Keratinocyte (primary cell): ENCODE results near the gene LENG9. TPM values are rescaled to one million over a fixed set of nuclear protein-coding genes. Genes with fewer than 3 reads are reported as not detected.
"Not testable (repeated sequence)": the region's sequence is repeated elsewhere in the genome, so short reads cannot be mapped to it uniquely, and the experiment has no call there.

ENCODE experiments used
- DNase-seq: peaks from one replicate; pipeline ENCODE4 v3.0.0-alpha.2; 2011; ENCODE audit warnings: low read depth, missing footprints, low spot score
- FAIRE-seq: peaks from 2 replicates; lab custom pipeline; 2011; peaks lifted over from hg19 to GRCh38; lab: Jason Lieb, UNC
- H2AFZ ChIP-seq: 2 replicates; pipeline ENCODE4 v1.6.0; 2012; ENCODE audit warnings: low read length, control low read depth, inconsistent platforms; ENCODE audit not compliant: control insufficient read depth
- H3K27ac ChIP-seq: 2 replicates; pipeline ENCODE4 v1.5.1; 2011; ENCODE audit warnings: low read length; ENCODE audit not compliant: control insufficient read depth, insufficient read depth
- H3K27me3 ChIP-seq: 3 replicates; pipeline ENCODE4 v1.6.0; 2011; ENCODE audit warnings: low read length; ENCODE audit not compliant: control insufficient read depth, insufficient read depth; ENCODE audit errors: extremely low read depth
- H3K36me3 ChIP-seq, 2 experiments: 2 replicates in 1 of 2; 3 replicates in 1 of 2; pipeline ENCODE4 v1.5.1; 2011; ENCODE audit warnings: low read length in 2 of 2, mild to moderate bottlenecking in 1 of 2; ENCODE audit not compliant: control insufficient read depth in 2 of 2, insufficient read depth in 2 of 2; ENCODE audit errors: extremely low read depth in 1 of 2
- H3K4me1 ChIP-seq: 3 replicates; pipeline ENCODE4 v1.5.1; 2011; ENCODE audit warnings: low read length; ENCODE audit not compliant: control insufficient read depth, insufficient read depth; ENCODE audit errors: extremely low read depth
- H3K4me2 ChIP-seq: 3 replicates; pipeline ENCODE4 v1.6.0; 2011; ENCODE audit warnings: low read depth, low read length; ENCODE audit not compliant: control insufficient read depth, insufficient read depth; ENCODE audit errors: extremely low read depth
- H3K4me3 ChIP-seq, 3 experiments: fragments of 200-600 bp in 1 of 3; sonication (generic) in 1 of 3; 2 replicates in 2 of 3; 3 replicates in 1 of 3; pipeline ENCODE4 v1.5.1; 2011 to 2016; ENCODE audit warnings: low read length in 3 of 3, mild to moderate bottlenecking in 3 of 3, control low read depth in 2 of 3, inconsistent platforms in 1 of 3, low read depth in 1 of 3, mixed read lengths in 1 of 3, mixed run types in 1 of 3, moderate library complexity in 1 of 3; ENCODE audit not compliant: control insufficient read depth in 2 of 3, insufficient read depth in 2 of 3; ENCODE audit errors: extremely low read depth in 1 of 3
- H3K79me2 ChIP-seq: 2 replicates; pipeline ENCODE4 v1.6.0; 2012; ENCODE audit warnings: low read length; ENCODE audit not compliant: control insufficient read depth, insufficient read depth
- H3K9ac ChIP-seq: 3 replicates; pipeline ENCODE4 v1.6.0; 2011; ENCODE audit warnings: low read length; ENCODE audit not compliant: control insufficient read depth, insufficient read depth; ENCODE audit errors: extremely low read depth
- H3K9me1 ChIP-seq: 3 replicates; pipeline ENCODE4 v1.6.0; 2011; ENCODE audit warnings: low read length; ENCODE audit not compliant: control insufficient read depth, insufficient read depth; ENCODE audit errors: extremely low read depth
- H3K9me3 ChIP-seq: 2 replicates; pipeline ENCODE4 v1.5.1; 2012; ENCODE audit warnings: low read depth, low read length; ENCODE audit not compliant: control insufficient read depth
- H4K20me1 ChIP-seq: 3 replicates; pipeline ENCODE4 v1.6.0; 2011; ENCODE audit warnings: low read length; ENCODE audit not compliant: control insufficient read depth, insufficient read depth; ENCODE audit errors: extremely low read depth
- CTCF ChIP-seq, 3 experiments: IDR thresholded peaks in 1 of 3; conservative IDR thresholded peaks in 1 of 3; optimal IDR thresholded peaks in 1 of 3; 2 replicates in 2 of 3; 3 replicates in 1 of 3; pipeline versions ENCODE3 to v1.5.1; 2011; ENCODE audit warnings: low read length in 3 of 3, mild to moderate bottlenecking in 3 of 3, moderate library complexity in 2 of 3, control low read depth in 1 of 3, inconsistent platforms in 1 of 3; ENCODE audit not compliant: insufficient read depth in 2 of 3; ENCODE audit errors: extremely low read depth in 1 of 3
- EZH2 ChIP-seq: IDR thresholded peaks from one replicate; pipeline ENCODE4 v1.6.1; 2012; ENCODE audit warnings: inconsistent platforms, mild to moderate bottlenecking, low read length, moderate library complexity
- dilution Hi-C: fragments of 300-500 bp; cut with MboI; formaldehyde crosslinking; loops from one replicate; pipeline ENCODE4 v1.7.0; 2020; ENCODE audit warnings: low sequenced_read_pairs; ENCODE audit not compliant: extremely low pct_ligation_motif_present
- polyA plus RNA-seq, 5 experiments: library from polyadenylated mRNA; depleted of rRNA in 3 of 5; stranded (reverse) in 3 of 5; stranded (forward) in 1 of 5; unstranded in 1 of 5; fragments of >200 nt; gene quantifications; 1 replicate in 1 of 5; 2 replicates in 3 of 5; 3 replicates in 1 of 5; pipeline versions ENCODE4 v1.2.1 to v1.2.3, GENCODE V29; 2011 to 2012; ENCODE audit warnings: missing spikeins in 2 of 5, low read depth in 1 of 5, low replicate concordance in 1 of 5

The LENG9 gene
- polyA plus RNA-seq, 1 donor (not counting 4 experiments of a cell fraction or from before 2014, with no cell fraction given) = 1.3 TPM

- H3K9me3 ChIP-seq = peaks cover 5% of the 10 kb centered on the region
- dilution Hi-C loops = no loop called here
- TF ChIP-seq CTCF (optimal IDR thresholded peaks at IDR 0.05 in 1 of 3, IDR thresholded peaks at IDR 0.05 in 1 of 3, conservative IDR thresholded peaks at IDR 0.05 in 1 of 3; ENCODE audit: extremely low read depth in 1 of 3, insufficient read depth in 2 of 3, low read length in 3 of 3) (no peak), EZH2 (no peak)
These were observed 30.5 kb upstream of the LENG9 start for GRCh38 chr19:54493967-54494585.

GRCh38 chr19:54493056-54493455, 29.5 kb upstream of the LENG9 start:
- H3K4me1 ChIP-seq, H3K4me2 ChIP-seq, H3K27me3 ChIP-seq, H3K79me2 ChIP-seq, dilution Hi-C loops, H3K27ac ChIP-seq, H2AFZ ChIP-seq, H3K9me1 ChIP-seq, H3K9ac ChIP-seq, H3K9me3 ChIP-seq, FAIRE-seq, H3K4me3 ChIP-seq, DNase-seq, H3K36me3 ChIP-seq, H4K20me1 ChIP-seq: not testable (repeated sequence)

More at GRCh38 chr19:54493967-54494585, 30.5 kb upstream of the LENG9 start:
- no peak overlapping the region for H3K27ac ChIP-seq
- H3K9ac ChIP-seq = no peak overlapping the region
- no peaks in the 10 kb centered on the region for H3K4me1 ChIP-seq
- FAIRE-seq (no peak), DNase-seq (no peak)
- no peaks in the 10 kb centered on the region for H4K20me1 ChIP-seq
- H3K9me1 ChIP-seq = no peaks in the 10 kb centered on the region
- no peak overlapping the region for H3K4me2 ChIP-seq
- H2AFZ ChIP-seq = no peak overlapping the region
- H3K79me2 ChIP-seq = no peaks in the 10 kb centered on the region
- H3K27me3 ChIP-seq = no peaks in the 10 kb centered on the region
- no peak overlapping the region for H3K4me3 ChIP-seq
- H3K36me3 ChIP-seq = no peaks in the 10 kb centered on the region

GRCh38 chr19:54492568-54492967, 29.0 kb upstream of the LENG9 start:
- Histone ChIP-seq H3K27me3 (no peaks in the 10 kb centered on the region), H3K9me1 (no peaks in the 10 kb centered on the region), H3K4me2 (no peak overlapping the region), H3K4me1 (no peaks in the 10 kb centered on the region), H3K79me2 (no peaks in the 10 kb centered on the region), H3K9me3 (peaks cover 5% of the 10 kb centered on the region), H3K27ac (no peak overlapping the region), H3K4me3 (no peak overlapping the region), H3K36me3 (no peaks in the 10 kb centered on the region), H3K9ac (no peak overlapping the region), H2AFZ (no peak overlapping the region), H4K20me1 (no peaks in the 10 kb centered on the region)
- no peak for FAIRE-seq
- dilution Hi-C loops = no loop called here
- DNase-seq = no peak
- TF ChIP-seq CTCF (optimal IDR thresholded peaks at IDR 0.05 in 1 of 3, IDR thresholded peaks at IDR 0.05 in 1 of 3, conservative IDR thresholded peaks at IDR 0.05 in 1 of 3; ENCODE audit: extremely low read depth in 1 of 3, insufficient read depth in 2 of 3, low read length in 3 of 3) = no peak
